Prostate gland (tissue), 2 donors: ENCODE results near the gene GOLGA7B.

Source experiments
- POLR2A ChIP-seq: fragments of 450-650 bp; IDR thresholded peaks from one replicate; pipeline ENCODE4 v1.6.1; 2016; ENCODE audit warnings: antibody characterized with exemption, mild to moderate bottlenecking
- TF ChIP-seq, protein P1 (sequence below), 4 experiments: fragments of 200-600 bp in 2 of 4; fragments of 450-650 bp in 2 of 4; sonication (generic) in 2 of 4; IDR thresholded peaks; 1 replicate in 3 of 4; 2 replicates in 1 of 4; pipeline ENCODE4 v1.5.1; 2016 to 2019; ENCODE audit warnings: antibody characterized with exemption in 4 of 4, mild to moderate bottlenecking in 2 of 4, moderate library complexity in 2 of 4

DNA sequence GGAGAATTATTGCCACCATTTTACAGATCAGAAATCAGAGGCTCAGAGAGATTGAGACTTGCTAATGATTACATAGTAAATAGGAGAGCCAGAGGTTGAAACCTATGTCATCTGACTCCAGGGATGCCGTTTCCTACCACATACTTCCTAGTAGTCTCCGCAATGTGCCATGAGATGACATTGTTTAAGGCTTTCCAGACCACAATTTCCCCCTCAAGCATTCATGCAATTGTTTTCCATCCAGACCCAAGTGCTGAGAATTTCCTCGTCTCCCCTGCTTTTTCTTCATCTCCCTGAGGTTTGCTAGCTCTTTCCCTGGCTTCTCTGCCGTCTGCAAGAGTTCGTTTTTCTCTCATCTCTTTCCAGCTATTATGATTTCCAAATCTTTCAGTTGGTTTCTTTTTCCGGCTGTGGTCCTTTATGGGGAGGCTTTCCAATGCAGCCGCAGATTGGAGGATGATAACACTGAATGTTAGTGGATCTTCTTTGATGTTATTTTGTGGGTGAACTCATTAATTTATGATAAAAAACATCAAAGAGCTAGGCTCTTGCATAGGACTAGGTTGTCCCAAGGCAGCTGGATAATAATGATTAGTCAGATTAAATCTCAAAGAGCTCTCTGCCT, 6.9 kb upstream of the GOLGA7B start:
- TF ChIP-seq, protein P1, sequence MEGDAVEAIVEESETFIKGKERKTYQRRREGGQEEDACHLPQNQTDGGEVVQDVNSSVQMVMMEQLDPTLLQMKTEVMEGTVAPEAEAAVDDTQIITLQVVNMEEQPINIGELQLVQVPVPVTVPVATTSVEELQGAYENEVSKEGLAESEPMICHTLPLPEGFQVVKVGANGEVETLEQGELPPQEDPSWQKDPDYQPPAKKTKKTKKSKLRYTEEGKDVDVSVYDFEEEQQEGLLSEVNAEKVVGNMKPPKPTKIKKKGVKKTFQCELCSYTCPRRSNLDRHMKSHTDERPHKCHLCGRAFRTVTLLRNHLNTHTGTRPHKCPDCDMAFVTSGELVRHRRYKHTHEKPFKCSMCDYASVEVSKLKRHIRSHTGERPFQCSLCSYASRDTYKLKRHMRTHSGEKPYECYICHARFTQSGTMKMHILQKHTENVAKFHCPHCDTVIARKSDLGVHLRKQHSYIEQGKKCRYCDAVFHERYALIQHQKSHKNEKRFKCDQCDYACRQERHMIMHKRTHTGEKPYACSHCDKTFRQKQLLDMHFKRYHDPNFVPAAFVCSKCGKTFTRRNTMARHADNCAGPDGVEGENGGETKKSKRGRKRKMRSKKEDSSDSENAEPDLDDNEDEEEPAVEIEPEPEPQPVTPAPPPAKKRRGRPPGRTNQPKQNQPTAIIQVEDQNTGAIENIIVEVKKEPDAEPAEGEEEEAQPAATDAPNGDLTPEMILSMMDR (IDR thresholded peaks at IDR 0.05), result no peak
- no peak for TF ChIP-seq POLR2A
